ENCODE results near the gene TIMD4.
"Not testable (repeated sequence)": the region's sequence is repeated elsewhere in the genome, so short reads cannot be mapped to it uniquely, and the experiment has no call there.

Gene TIMD4

DNA sequence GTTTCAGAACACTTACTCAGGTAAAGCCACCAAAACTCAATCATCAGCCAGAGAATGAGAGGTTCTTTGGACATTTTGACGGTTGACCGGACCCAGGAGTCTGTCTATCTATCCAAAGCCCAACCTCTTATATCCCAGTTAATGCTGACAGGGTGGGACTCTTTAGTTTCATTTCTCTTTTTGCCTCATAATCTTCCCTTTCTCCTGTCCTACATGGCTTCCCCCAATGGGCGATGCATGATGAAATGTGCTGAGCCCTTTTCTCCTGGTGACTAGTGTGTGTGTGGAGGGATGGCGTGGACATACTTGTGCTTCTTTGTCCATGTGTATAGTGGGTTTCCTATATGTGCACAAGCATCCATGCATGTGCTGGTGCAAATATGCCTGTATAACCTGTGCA lies at the start of gene TIMD4:
TIMD4 (minus strand) TSS at position 102 of the 400 bp plus-strand sequence; CDS start at position 74, 28 bp downstream.
- FAIRE-seq = no peak
- no peak for DNase-seq (ENCODE audit: insufficient read length, low spot score)

DNA sequence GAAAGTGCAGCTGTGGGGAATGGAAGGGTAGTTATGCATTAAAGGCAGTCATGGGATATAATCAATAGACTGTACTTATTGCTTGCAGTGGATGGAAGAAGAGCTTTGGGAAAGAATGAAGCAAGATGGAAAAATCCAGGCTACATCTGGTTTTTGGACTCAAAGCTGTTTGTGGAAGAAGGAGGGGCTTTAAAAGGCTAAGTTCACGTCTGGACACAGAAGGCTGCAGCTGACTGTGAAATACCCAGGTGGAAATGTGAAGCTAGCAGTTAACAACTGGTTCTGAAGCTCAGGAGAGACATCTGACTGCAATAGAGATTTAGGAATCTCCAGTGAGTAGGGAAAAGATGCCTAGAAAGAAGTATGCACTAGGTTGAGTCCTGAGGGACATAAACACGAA lies 43.2 kb upstream of the TIMD4 start:
- no peak for FAIRE-seq

DNA sequence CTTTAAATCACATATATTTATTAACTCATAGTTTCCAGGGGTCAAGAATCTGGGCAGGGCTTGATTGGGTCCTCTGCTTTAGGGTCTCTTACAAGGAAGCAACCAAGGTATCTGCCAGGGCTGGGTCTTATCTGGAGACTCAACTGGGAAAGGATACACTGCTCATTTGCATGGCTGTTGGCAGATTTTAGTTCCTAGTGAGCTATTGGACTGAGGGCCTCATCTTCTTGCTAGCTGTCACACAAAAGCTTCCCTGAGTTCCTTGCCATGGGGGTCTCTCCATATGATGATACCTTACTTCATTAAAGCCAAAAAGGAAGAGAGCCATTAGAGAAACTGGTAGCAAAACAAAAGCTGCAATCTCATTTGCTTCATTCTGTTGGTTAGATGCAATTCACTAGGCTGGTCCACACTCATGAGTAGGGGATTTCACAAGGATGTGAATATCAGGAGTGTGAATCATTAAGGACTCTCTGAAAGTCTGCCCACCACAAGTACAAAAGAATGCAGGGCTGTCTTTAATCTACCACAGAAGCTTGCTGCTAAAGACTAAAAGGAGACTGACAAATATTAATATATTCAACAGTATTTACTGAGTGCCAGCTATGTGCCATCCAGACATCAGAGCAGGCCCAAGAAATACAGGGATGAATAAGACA lies 42.0 kb upstream of the TIMD4 start:
- FAIRE-seq = no peak
- DNase-seq (ENCODE audit: insufficient read length, low spot score) = no peak

More for the DNA sequence above, 43.2 kb upstream of the TIMD4 start:
- DNase-seq (ENCODE audit: insufficient read length, low spot score) = no peak

DNA sequence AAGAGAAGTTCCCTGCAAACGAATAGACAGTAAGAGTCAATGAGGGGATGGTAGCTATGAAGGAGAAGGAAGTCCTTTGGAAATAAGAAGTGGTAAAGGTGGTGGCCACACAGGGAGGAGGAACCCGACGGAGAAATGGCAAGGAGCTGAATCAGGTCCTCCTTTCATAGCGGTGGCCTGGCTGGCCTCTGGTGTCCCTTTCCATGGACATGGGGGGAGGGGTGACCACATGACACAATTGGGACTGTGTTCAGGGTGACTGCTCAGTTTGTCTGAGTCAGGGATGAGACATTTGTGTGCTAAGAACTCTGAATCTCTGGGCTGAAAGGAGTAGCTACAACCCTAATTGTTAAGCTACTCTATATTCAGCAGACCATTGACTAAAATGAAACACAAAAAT lies 28.7 kb upstream of the TIMD4 start:
- DNase-seq (ENCODE audit: insufficient read length, low spot score) (no peak), FAIRE-seq (no peak)

DNA sequence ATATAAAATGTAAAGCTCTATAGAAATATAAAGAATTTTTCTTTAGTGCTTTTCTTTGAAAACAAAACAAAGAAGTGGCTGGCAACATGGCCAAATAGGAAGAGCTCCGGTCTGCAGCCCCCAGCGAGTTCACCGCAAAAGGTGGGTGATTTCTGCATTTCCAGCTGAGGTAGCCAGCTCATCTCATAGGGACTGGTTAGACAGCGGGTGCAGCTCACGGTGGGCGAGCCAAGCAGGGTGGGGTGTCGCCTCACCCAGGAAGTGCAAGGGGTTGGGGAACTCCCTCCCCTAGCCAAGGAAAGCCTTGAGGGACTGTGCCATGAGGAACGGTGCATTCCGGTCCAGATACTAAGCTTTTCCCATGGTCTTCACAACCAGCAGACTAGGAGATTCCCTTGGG lies 21.0 kb upstream of the TIMD4 start:
- no peak for FAIRE-seq
- DNase-seq (ENCODE audit: insufficient read length, low spot score) = no peak

DNA sequence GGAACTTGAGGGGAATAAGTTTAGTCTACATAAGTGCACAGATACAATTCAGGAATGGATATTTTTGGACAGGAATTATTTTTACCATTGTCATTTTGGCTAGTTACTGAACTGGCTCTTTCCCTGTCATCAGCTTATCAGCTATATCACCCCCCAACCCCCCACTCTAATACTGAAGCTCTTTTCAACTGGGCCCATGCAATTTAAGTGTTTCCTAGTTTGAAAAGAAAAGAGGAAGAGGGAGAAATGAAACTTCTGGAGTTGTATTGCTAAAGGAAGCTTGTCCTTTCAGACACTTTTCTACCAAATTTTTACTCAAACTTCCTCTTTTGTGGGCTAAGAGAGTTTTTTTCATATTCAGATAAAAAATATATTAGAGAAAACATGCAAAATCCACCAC lies 18.5 kb upstream of the TIMD4 start:
- FAIRE-seq = no peak
- no peak for DNase-seq (ENCODE audit: insufficient read length, low spot score)

DNA sequence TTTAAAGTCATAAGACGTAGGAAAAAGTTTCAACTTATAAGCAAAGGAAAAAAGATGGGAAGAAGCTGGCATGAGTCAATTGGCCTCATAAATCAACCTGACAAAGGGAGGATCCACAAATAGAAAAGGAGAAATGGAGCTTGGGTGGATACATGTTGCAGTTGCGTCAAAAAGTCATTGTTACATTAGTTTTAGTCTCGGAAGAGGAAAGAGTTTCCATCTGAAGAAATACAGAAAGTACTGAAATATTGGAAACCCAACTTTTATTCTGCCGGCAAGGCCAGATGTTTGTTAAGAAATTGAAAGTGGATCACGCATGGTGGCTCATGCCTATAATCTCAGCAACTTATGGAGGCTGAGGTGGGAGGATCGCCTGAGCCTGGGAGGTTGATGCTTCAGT lies 11.3 kb upstream of the TIMD4 start:
- no peak for FAIRE-seq
- DNase-seq (ENCODE audit: insufficient read length, low spot score) = no peak

DNA sequence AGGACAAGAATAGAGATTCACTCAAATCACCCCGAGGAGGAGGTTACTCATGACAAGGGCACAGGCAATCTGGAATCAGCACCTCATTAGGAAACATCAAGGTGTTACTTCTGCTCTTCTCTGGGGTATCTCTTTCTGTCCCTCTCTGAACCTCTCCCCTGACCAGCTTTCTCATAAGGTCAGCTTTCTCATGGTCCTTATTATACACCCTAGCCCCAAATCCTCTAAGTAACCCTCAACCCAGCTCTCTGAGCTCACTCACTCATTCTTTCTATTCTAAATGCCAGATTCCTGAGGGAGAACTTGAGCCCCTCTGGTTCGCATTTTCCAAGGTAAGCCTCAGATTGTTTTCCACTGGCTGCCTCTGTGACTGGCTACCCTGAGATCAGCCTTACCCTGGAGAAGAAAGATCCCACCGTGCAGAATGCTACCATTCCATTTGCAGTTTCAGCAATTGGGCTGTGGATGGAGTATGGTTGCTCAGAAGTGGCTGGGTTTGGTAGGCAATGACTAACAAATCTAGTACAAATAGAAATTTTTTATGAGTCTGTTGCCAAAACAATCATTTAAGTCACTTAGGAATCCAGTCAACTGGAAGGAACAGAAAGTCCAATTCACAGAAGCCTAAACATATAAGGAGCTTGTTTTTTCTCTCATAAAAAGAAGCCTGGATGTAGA lies 9.0 kb upstream of the TIMD4 start:
- FAIRE-seq = no peak
- DNase-seq (ENCODE audit: insufficient read length, low spot score) = no peak

DNA sequence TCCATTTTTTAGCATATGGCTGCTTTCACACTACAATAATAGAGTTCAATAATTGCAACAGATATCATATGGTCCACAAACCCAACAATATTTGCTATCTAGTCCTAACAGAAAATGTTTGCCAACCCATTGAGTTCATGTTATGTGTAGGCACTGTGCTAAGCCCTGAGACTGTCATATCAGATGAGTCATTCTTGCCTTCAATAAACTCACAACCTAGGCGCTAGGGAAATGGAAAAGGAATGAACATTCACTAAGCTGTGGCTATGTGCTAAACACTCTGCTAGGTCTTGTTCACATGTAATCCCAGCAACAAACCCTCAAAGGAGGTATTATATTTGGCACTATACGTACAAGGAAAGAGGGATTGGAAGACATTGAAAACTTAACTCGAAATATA lies 8.4 kb upstream of the TIMD4 start:
- FAIRE-seq (no peak), DNase-seq (ENCODE audit: insufficient read length, low spot score) (no peak)

DNA sequence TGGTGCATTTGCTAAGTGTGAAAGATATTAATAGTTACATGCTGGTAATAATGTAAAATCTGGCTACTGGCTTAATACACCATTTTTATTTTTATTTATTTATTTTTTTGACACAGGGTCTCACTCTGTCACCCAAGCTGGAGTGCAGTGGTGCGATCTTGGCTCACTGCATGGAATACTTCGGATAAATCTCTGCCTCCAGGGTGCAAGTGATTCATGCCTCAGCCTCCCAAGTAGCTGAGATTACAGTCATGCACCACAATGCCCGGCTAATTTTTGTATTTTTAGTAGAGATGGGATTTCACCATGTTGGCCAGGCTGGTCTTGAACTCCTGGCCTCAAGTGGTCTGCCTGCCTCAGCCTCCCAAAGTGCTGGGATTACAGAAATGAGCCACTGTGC lies 4.4 kb upstream of the TIMD4 start:
- not testable (repeated sequence) for FAIRE-seq; DNase-seq (ENCODE audit: insufficient read length, low spot score)

DNA sequence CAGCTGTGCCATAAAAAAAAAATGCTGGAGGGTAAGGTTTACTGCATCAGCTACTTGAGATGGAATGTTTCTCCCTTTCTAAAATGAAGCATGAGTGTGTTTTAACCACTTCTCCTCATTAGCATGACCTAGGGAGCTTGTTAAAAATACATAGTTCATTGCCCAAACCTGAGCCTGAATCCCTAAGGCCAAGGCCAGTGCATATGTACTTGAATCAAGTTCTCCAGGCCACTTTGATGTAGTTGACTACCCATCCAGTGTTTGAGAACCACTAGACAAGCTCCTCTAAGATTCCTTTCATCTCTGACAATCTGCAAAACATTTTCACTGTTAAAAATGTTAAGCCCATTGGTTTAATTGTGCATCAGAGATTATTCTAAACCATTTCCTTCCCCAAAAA lies 6.7 kb downstream of the TIMD4 start:
- FAIRE-seq (no peak), DNase-seq (ENCODE audit: insufficient read length, low spot score) (no peak)

DNA sequence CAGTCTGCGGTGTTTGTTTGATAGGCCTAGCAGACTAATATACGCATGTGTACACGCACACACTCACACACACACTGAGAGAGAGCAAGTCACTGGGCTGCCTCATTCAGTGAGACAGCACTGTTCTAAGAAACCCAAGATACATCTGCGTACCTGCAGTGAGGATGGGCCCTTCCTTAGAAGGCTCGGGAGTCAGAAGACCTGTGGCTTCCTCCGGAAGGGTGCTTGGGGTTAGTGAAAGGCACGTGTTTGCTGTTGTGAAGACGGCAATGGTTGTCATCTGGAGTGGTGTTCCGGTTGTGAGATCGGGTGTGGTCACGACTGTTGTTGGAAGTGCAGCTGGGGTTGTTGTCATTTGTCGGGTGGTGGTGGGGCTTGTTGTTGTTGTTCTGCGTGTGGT lies 11.7 kb downstream of the TIMD4 start:
- no peak for DNase-seq (ENCODE audit: insufficient read length, low spot score)
- no peak for FAIRE-seq

DNA sequence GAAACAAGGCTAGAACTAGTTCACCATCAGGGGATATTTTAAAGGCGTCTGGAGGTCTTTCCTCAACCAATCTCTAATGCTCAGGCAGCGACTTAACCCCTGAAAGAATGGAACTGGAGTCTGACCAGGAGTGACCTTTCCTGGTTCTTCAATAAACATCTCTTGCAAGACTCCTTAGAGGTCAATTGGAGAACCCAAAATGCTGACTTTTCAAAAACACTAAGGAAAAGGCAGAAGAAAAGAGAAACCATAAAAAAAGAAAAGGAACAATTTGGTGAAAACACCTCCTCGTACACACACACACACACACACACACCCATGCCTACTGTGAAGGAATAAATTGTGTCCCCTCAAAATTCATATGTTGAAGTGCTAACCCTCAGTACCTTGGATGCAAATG lies 12.3 kb downstream of the TIMD4 start:
- no peak for DNase-seq (ENCODE audit: insufficient read length, low spot score)
- no peak for FAIRE-seq

DNA sequence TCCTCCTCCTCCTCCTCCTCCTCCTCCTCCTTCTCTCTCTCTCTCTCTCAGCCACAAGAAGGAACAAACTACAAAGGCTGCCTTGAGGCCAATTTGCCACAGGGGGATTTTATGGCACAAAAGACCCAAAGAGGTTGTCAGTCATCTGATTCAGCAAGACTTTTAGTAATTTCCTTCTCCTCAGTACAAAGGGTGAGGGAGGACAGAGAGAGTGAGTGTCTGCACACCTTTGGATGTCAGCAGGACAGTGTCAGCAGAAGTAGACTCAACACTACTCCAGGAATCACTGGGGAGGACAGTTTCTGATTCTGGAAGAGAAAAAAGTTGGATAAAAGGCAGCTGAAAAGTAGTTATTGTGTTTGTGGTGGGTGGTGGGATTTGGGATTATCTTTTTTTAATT lies 13.6 kb downstream of the TIMD4 start:
- no peak for DNase-seq (ENCODE audit: insufficient read length, low spot score)
- no peak for FAIRE-seq

DNA sequence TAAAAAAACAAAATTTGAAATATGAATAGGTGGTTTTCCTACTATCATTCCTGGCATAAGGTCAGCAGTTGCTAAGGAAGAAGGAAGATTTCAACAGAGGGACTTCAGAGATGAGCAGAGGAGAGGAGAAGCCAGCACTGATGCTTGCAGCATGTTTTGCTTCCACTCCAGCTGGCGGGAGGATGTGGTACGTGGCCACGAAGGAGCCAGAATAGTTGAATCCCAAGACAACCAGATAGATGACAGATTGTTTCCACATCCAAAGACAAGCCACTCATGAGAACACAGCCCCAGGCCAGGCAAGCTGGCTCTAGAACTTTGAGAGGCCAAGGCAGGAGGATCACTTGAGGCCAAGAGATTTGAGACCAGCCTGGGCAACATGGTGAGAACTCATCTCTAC lies 15.1 kb downstream of the TIMD4 start:
- DNase-seq (ENCODE audit: insufficient read length, low spot score) (no peak), FAIRE-seq (no peak)

DNA sequence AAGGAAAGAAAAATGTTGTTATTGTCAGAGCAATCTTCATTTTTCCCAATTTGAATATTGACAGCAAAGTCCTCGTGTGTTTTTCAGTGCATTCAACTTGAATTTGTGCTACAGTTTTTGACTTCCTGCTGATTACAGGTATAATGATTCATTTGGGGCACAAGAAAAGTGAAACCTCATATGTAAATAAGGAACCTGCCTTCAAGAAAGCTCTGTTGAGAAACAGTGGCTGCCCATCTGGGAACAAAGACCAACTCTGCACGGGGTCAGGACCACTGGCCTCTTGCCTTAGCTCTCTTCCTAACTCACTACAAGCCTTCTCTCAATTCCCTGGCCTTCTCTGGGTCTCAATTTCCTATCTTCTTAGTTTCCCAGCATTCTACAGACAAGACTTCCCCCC lies 21.0 kb downstream of the TIMD4 start:
- DNase-seq (ENCODE audit: insufficient read length, low spot score) = no peak
- FAIRE-seq = no peak

DNA sequence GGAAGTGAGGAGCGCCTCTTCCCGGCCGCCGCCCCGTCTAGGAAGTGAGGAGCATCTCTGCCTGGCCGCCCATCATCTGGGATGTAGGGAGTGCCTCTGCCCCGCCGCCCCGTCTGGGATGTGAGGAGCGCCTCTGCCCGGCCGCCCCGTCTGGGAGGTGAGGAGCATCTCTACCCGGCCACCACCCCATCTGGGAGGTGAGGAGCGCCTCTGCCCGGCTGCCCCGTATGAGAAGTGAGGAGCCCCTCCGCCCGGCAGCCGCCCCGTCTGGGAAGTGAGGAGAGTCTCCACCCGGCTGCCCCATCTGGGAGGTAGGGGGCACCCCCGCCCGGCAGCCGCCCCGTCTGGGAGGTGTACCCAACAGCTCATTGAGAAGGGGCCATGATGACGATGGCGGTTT lies 22.6 kb downstream of the TIMD4 start:
- not testable (repeated sequence) for FAIRE-seq; DNase-seq (ENCODE audit: insufficient read length, low spot score)

DNA sequence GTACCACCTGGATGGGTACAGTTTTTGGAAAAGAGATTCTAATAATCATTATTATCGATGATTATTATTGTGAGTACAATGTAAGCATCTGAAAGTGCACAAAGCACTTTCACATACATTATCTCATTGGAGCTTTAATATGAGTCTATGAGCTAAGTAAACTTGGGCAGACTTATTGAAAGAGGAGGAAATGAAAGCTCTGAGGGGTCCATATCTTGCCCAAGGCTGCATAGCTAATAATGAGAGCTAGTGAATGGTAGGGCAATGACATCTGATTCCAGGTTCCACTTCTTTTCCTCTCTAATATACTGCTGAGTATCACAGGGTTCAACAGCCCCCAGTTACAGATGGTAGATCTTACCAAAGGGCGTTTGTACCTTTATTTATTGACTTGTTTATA lies 26.1 kb downstream of the TIMD4 start:
- FAIRE-seq = no peak
- DNase-seq (ENCODE audit: insufficient read length, low spot score) = no peak

DNA sequence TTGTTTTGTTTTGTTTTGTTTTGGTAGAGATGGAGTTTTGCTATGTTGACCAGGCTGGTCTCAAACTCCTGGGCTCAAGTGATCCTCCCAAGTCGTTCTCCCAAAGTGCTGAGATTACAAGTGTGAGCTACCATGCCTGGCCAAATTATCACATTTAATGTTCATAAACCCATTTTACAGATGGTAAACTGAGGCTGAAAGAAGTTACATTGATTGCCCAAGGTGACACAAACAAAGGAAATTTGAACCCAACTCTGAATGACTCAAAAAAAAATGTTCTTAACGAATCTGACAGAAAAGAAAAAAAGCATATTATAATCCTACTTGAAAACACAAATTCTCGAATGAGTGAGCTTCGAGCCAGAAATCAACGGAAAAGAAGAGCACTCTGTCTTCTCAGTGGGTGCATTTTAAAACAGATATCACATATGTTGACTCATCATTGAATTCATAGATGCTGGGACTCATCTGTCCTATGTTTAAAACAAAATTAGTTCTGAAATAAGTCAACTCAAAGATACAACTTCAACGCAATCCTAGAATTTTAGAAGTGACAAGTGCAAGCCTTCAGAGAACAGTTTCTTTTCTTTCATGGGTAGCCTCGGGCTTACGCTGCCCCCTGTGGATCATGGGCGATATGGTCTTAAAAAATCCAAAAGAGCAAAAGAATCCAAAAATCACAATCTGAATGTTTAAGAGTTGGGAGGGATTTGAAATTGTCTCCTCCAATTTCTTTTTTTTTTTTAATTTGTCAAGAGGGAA lies 28.4 kb downstream of the TIMD4 start:
- no peak for FAIRE-seq
- DNase-seq (ENCODE audit: insufficient read length, low spot score) = no peak

DNA sequence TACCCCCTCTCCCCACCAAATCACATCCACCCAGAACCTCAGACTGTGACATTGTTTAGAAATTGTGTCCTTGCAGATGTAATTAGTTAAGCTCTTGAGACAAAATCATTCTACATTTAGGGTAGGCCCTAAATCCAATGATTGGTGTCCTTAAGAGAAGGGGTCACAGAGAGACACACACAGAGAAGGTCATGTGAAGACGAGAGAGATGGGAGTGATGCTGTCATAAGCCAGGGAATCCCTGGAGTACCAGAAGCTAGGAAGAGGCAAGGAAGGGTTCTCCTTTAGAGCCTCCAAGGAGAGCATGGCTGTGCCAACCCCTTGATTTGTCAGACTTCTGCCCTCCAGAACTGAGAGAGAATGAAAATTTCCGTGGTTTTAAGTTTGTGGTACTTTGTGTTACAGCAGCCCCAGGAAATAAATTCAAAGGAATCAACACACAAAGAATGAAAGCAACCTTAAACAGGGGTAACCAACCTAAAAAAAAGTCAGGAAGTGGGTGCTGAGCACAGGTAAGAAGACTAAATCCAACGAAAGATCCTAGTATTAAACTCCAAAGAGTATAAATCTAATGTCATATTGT lies 33.6 kb downstream of the TIMD4 start:
- DNase-seq (ENCODE audit: insufficient read length, low spot score) = no peak
- no peak for FAIRE-seq

DNA sequence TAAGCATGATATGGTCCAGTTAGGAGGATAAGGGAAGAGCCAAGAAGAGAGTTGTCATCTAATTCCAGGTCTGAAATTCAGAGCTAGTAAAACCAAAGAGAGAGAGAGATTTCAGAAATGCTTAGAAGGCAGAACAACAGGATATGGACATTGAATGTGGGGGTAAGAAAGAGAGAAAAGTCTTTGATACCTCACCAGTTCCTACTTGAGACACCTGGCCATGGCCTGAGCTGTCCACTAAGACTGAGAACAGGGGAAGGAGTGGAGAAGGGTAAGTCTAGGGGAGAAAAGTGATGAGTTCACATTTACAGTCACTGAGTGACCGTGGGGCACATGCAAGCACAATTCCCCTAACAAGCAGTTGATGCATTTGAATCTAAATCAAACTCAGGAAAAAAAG lies 35.5 kb downstream of the TIMD4 start:
- FAIRE-seq (no peak), DNase-seq (ENCODE audit: insufficient read length, low spot score) (no peak)

DNA sequence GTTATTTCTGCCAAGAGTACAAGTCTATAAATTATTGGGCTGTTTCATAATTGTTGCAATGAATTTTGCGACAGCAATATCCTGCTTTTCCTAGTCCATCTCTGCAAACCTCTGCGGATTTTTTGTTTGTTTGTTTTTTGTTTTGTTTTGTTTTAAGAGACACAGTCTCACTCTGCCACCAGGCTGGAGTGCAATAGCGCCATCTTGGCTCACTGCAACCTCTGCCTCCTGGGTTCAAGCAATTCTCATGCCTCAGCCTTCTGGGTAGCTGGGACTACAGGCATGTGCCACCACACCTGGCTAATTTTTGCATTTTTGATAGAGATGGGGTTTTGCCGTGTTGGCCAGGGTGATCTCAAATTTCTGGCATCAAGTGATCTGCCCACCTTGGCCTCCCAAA lies 37.3 kb downstream of the TIMD4 start:
- not testable (repeated sequence) for FAIRE-seq; DNase-seq (ENCODE audit: insufficient read length, low spot score)
